Measurements from ENCODE around the gene SNX18.

The SNX18 gene

DNA sequence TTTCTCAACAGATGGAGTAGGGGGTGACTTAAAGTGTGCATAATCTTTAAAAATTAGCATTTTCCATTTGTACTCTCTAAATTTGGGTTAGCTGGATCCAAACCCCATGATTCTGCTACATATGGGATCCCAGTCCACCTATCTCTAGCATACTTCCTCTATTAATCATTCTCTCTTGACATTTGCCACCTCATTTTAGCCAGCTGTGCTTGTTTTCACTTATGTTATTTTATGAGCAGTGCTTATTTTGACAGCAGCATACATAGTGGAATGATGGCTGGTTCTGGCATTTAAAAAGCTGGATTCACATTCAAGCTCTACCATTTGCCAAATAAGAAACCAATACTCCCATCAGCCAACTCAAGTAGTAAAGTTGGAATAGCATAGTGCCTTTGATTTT is 22.5 kb upstream of the SNX18 start:
- Mint-ChIP-seq H3K4me1 (ENCODE audit: low read depth in 2 of 2) (no peaks in the 10 kb centered on the region), H3K27ac (no peak overlapping the region), H3K4me3 (no peak overlapping the region), H3K36me3 (ENCODE audit: insufficient read depth) (no peaks in the 10 kb centered on the region), H3K9me3 (no peaks in the 10 kb centered on the region), H3K27me3 (peaks cover 49 to 70% of the 10 kb centered on the region in 2 donors)
- DNase-seq (no peak), ATAC-seq (replicated peaks) (no peak)

DNA sequence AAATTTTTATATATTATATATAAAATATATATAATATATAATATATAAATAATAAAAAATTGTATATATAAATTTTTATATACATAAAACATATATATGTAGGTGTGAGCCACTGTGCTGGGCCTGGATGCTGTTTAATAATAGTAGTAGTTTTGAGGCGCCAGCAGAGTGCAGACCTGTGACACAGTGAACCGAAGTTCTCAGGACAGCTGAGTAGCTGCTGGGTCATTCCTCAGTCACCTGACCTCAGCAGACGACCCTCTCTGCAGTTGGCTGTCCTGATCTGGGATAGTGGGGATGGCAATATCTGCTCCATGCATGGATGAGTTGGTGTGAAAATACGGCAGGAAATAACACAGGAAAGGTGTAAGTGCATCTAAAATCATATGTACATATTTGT is 3.3 kb upstream of the SNX18 start:
- Mint-ChIP-seq H3K4me3 (no peak overlapping the region), H3K4me1 (ENCODE audit: low read depth in 2 of 2) (peaks cover 11 to 12% of the 10 kb centered on the region in 2 donors), H3K27me3 (peaks cover 6 to 9% of the 10 kb centered on the region in 2 donors), H3K9me3 (no peaks in the 10 kb centered on the region), H3K36me3 (ENCODE audit: insufficient read depth) (peaks cover 5% of the 10 kb centered on the region), H3K27ac (no peak overlapping the region)
- DNase-seq (no peak), ATAC-seq (replicated peaks) (no peak)

DNA sequence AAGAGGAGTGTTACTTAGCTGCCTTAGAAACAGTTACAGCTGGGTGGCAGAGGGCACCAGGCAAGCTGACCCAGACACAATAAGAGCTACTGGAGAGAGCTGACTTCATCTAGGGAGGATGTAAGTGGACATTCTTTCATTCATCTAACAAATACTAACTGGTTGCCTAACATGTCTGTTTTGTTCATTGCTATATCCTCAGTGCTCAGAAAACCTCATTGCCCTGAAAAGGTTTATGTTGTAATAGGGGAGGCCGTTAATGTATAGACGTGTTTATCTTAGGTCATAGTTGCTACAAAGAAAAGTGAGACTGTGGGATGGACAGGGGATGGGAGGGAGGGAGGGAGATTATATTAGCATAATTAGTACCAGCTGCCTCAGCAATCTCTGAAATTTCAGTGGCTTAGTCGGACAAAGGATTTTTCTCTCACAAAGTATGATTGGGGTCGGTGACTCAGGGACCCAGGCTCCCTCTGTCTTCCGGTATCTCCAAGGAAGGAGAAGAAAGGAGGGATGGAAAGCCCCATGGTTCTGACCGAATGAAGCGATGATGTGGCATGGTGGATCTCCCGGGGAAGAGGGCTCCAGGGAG is 2.6 kb upstream of the SNX18 start:
- Mint-ChIP-seq H3K4me3 (no peak overlapping the region), H3K9me3 (no peaks in the 10 kb centered on the region), H3K27me3 (peaks cover 0 to 3% of the 10 kb centered on the region in 2 donors), H3K4me1 (ENCODE audit: low read depth in 2 of 2) (peaks cover 16 to 19% of the 10 kb centered on the region in 2 donors), H3K27ac (no peak overlapping the region), H3K36me3 (ENCODE audit: insufficient read depth) (peaks cover 9% of the 10 kb centered on the region)
- DNase-seq: no peak
- ATAC-seq (replicated peaks): no peak

DNA sequence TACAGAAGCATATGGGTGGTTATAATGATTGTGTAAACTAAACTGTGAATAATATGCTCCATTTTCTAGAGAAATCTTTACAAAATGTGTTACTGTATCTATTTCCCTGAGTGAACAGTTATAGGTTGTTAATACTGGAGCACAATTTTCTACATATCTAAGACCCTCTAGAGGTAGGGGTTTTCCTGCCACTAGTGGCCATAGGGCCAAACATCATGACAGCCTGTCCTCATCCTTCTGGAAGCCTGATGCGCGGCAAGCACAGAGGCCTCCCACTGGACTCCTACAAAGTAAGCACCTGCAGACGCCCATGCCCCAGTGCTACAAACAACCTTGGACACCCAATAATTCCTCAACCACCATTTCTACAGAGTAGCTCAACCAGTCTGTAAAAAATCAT is 1.9 kb upstream of the SNX18 start:
- Mint-ChIP-seq H3K36me3 (ENCODE audit: insufficient read depth) (peaks cover 9% of the 10 kb centered on the region), H3K27me3 (no peaks in the 10 kb centered on the region), H3K9me3 (no peaks in the 10 kb centered on the region), H3K4me3 (no peak overlapping the region), H3K27ac (no peak overlapping the region), H3K4me1 (ENCODE audit: low read depth in 2 of 2) (peaks cover 21 to 25% of the 10 kb centered on the region in 2 donors)
- ATAC-seq (replicated peaks): no peak
- DNase-seq: no peak

DNA sequence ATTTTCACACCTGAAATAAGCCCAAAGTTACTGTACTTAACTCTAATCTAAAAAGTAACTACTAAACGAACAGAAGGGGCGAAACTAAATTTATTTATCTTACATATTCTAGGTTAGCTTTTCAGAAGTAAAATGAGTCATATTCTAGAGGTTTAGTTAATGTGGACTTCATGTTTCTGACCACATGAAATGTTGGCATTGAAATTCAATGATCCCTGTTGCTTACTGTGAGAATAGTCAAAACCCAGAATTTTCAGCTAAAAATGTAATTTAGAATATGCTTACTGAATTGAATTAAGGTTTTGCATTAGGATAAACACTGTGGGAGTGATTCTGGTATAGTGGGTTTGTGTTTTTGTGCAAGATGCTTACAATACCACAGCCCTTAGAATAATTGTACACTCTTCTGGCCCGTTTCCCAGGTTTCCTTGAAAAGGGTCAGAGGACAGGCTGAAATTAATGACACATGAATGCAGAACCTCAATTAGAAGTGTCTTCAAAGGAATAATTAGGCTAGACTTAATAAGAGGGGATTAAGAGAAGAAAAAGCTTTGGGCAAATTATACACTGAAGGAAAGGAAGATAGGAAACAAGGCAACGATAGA is 1.4 kb upstream of the SNX18 start:
- Mint-ChIP-seq H3K4me3 (no peak overlapping the region), H3K36me3 (ENCODE audit: insufficient read depth) (peaks cover 9% of the 10 kb centered on the region), H3K27ac (no peak overlapping the region), H3K27me3 (no peaks in the 10 kb centered on the region), H3K9me3 (no peaks in the 10 kb centered on the region), H3K4me1 (ENCODE audit: low read depth in 2 of 2) (peaks cover 26 to 30% of the 10 kb centered on the region in 2 donors)
- ATAC-seq (replicated peaks) (no peak), DNase-seq (no peak)

DNA sequence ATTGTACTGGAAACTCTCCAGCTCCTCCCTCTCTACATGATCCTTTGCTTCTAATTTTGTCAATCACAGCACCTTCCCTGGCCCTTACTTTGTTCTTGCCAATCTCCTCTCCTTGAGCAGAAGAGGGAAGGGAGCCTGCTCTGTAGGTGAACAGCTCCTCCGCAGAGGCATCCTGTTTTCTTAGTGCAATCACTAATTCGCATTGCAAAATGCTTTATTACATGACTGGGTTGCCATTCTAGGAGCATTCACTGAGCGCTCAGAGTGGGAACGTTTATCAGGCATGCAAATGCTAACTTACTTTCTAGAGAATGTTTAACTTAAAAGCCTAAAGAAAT is 416 bp upstream of the SNX18 start:
- Mint-ChIP-seq H3K4me1 (ENCODE audit: low read depth in 2 of 2) (peaks cover 34 to 39% of the 10 kb centered on the region in 2 donors), H3K4me3 (peak overlapping the region in 1 of 2 donors; percentile 83), H3K9me3 (no peaks in the 10 kb centered on the region), H3K27ac (peak overlapping the region in 1 of 2 donors; percentile 51), H3K27me3 (no peaks in the 10 kb centered on the region), H3K36me3 (ENCODE audit: insufficient read depth) (peaks cover 9% of the 10 kb centered on the region)
- peak in 1 of 3 experiments; percentile 5 for DNase-seq
- ATAC-seq (replicated peaks): no peak

DNA sequence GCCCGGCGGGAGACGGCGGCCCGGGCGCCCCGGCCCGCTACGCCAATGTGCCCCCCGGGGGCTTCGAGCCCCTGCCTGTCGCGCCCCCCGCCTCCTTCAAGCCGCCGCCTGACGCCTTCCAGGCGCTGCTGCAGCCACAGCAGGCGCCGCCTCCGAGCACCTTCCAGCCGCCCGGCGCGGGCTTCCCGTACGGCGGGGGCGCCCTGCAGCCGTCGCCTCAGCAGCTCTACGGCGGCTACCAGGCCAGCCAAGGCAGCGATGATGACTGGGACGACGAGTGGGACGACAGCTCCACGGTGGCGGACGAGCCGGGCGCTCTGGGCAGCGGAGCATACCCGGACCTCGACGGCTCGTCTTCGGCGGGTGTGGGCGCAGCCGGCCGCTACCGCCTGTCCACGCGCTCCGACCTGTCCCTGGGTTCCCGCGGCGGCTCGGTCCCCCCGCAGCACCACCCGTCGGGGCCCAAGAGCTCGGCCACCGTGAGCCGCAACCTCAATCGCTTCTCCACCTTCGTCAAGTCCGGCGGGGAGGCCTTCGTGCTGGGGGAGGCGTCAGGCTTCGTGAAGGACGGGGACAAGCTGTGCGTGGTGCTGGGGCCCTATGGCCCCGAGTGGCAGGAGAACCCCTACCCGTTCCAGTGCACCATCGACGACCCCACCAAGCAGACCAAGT is 723 bp downstream of the SNX18 start:
- Mint-ChIP-seq H3K27ac (peak overlapping the region; percentile 16 to 52), H3K9me3 (no peaks in the 10 kb centered on the region), H3K36me3 (ENCODE audit: insufficient read depth) (peaks cover 9% of the 10 kb centered on the region), H3K27me3 (no peaks in the 10 kb centered on the region), H3K4me1 (ENCODE audit: low read depth in 2 of 2) (peaks cover 39 to 42% of the 10 kb centered on the region in 2 donors), H3K4me3 (peak overlapping the region in 1 of 2 donors; percentile 83)
- peak; percentile 66 for ATAC-seq (replicated peaks)
- DNase-seq: peak; percentile 50 to 64 (median 57)

DNA sequence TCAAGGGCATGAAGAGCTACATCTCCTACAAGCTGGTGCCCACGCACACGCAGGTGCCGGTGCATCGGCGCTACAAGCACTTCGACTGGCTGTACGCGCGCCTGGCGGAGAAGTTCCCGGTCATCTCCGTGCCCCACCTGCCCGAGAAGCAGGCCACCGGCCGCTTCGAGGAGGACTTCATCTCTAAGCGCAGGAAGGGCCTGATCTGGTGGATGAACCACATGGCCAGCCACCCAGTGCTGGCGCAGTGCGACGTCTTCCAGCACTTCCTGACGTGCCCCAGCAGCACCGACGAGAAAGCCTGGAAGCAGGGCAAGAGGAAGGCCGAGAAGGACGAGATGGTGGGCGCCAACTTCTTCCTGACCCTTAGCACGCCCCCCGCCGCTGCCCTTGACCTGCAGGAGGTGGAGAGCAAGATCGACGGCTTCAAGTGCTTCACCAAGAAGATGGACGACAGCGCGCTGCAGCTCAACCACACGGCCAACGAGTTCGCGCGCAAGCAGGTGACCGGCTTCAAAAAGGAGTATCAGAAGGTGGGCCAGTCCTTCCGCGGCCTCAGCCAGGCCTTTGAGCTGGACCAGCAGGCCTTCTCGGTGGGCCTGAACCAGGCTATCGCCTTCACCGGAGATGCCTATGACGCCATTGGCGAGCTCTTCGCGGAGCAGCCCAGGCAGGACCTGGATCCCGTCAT is 1.4 kb downstream of the SNX18 start:
- Mint-ChIP-seq H3K27me3 (no peaks in the 10 kb centered on the region), H3K4me1 (ENCODE audit: low read depth in 2 of 2) (peaks cover 39 to 48% of the 10 kb centered on the region in 2 donors), H3K27ac (peak overlapping the region; percentile 52 to 73), H3K36me3 (ENCODE audit: insufficient read depth) (peaks cover 9% of the 10 kb centered on the region), H3K9me3 (no peaks in the 10 kb centered on the region), H3K4me3 (peak overlapping the region in 1 of 2 donors; percentile 83)
- DNase-seq: no peak
- no peak for ATAC-seq (replicated peaks)

DNA sequence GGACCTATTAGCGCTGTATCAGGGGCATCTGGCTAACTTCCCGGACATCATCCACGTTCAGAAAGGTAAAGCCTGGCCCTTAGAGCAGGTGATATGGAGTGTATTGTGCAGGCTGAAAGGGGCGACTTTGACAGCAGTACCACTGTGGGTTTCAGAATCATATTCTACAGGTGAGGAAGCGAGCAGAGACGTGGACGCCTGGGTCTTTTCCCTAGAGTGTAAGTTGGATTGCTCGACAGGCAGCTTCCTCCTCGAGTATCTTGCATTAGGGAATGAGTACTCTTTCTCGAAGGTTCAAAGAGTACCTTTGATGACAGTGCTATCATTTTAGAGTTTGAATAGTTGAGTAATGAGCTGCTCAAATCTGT is 1.9 kb downstream of the SNX18 start:
- H3K4me3 Mint-ChIP-seq: peak overlapping the region in 1 of 2 donors; percentile 83
- DNase-seq (no peak), ATAC-seq (replicated peaks) (no peak)
- peaks cover 39 to 53% of the 10 kb centered on the region in 2 donors for H3K4me1 Mint-ChIP-seq (ENCODE audit: low read depth in 2 of 2)
- no peaks in the 10 kb centered on the region for H3K27me3 Mint-ChIP-seq
- H3K36me3 Mint-ChIP-seq (ENCODE audit: insufficient read depth): peaks cover 11% of the 10 kb centered on the region
- H3K9me3 Mint-ChIP-seq: no peaks in the 10 kb centered on the region
- H3K27ac Mint-ChIP-seq: peak overlapping the region; percentile 52 to 73

DNA sequence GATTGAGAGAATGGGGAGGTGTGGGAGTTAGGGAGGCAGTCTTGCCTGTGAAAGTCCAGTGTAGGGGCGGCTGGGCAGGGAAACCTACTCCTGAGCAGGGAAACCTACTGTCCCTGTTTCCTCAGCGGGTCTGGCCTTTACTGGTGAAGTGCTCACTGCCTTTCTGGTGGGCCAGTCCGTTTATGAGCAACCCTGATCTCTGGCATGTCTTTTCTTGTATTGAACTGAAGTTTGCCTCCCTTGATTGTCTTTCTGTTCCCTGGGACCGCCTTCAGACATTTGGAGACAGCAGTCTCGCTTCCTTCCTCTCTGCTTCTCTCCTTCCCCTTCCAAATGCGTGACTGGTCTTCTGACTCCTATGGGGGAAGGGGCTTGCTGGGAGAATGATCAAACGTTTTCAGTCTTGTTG is 2.9 kb downstream of the SNX18 start:
- Mint-ChIP-seq H3K36me3 (ENCODE audit: insufficient read depth) (peaks cover 11% of the 10 kb centered on the region), H3K4me3 (peak overlapping the region in 1 of 2 donors; percentile 83), H3K4me1 (ENCODE audit: low read depth in 2 of 2) (peaks cover 39 to 61% of the 10 kb centered on the region in 2 donors), H3K27ac (peak overlapping the region; percentile 52 to 73), H3K27me3 (no peaks in the 10 kb centered on the region), H3K9me3 (no peaks in the 10 kb centered on the region)
- ATAC-seq (replicated peaks): no peak
- no peak for DNase-seq

DNA sequence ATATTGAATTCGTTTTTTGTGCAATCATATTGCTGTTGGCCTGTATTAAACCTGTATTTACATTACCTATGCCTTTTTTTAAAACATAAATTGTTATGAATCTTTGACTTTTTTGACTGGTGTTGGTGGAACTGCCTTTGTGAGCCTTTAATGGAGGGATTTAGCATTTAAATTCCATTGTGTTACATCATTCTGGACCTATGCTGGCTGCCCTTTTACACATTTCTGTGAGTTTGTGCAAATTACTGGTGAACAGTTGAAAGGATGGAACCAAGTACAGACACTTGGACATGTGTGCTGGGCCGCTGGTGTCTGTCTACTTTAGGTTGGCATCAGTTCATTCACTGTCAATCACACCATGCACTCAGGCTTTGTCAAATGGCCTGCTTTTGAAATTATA is 3.4 kb downstream of the SNX18 start:
- Mint-ChIP-seq H3K4me1 (ENCODE audit: low read depth in 2 of 2) (peaks cover 39 to 64% of the 10 kb centered on the region in 2 donors), H3K27ac (peak overlapping the region; percentile 52 to 73), H3K27me3 (no peaks in the 10 kb centered on the region), H3K36me3 (ENCODE audit: insufficient read depth) (peaks cover 14% of the 10 kb centered on the region), H3K4me3 (peak overlapping the region in 1 of 2 donors; percentile 83), H3K9me3 (no peaks in the 10 kb centered on the region)
- DNase-seq (no peak), ATAC-seq (replicated peaks) (no peak)

DNA sequence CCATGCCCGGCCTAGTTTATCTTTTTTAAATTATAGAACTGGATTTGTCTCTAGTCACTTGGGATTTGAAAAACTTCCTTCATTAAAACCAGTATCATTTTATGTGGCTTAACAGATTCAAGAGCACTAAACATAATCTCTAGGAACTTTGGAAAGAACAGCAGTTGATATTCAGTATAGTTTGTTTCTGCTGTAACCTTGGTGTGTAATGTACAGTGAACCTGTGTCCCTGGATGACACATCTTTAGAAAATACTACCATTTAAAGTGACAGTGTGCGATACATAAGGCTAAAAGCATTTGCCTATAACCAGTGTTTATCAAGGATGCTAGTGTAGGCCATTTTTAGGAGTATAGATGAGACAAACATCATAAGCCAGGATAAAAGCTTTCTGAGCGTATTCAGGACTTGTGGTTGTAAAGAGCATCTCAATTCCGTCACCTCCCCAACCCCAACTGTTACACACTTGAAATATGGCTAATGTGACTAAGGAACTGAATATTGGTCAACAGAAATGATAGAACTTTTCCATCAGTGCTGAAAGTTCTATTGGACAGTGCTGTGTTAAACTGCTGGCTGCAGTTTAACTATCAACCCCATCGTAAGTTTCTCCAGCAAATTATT is 4.4 kb downstream of the SNX18 start:
- no peak for DNase-seq
- Mint-ChIP-seq H3K9me3 (no peaks in the 10 kb centered on the region), H3K36me3 (ENCODE audit: insufficient read depth) (peaks cover 15% of the 10 kb centered on the region), H3K27me3 (no peaks in the 10 kb centered on the region), H3K27ac (peak overlapping the region in 1 of 2 donors; percentile 73), H3K4me1 (ENCODE audit: low read depth in 2 of 2) (peaks cover 37 to 63% of the 10 kb centered on the region in 2 donors), H3K4me3 (peak overlapping the region in 1 of 2 donors; percentile 83)
- no peak for ATAC-seq (replicated peaks)

DNA sequence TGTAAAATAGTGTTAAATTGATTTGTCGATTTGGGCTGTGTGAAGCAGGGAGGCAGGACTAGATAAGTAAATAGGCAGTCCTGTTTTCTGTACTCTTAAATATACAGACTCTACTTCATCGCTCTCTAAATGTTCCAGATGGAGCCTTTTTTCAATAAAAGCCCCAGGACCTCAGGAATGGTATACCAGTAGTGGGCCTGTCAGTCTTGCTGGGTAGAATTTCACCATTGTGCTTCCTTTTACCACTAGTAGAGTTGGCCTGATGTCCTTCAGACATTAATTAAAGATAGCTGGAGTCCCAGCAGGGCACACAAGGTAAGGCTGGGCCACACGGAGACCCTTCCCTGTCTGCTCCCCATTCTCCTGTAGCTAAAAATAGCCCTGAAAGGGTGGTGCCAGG is 6.0 kb downstream of the SNX18 start:
- DNase-seq (no peak), ATAC-seq (replicated peaks) (no peak)
- no peaks in the 10 kb centered on the region for H3K27me3 Mint-ChIP-seq
- H3K36me3 Mint-ChIP-seq (ENCODE audit: insufficient read depth): peaks cover 15% of the 10 kb centered on the region
- no peaks in the 10 kb centered on the region for H3K9me3 Mint-ChIP-seq
- H3K4me3 Mint-ChIP-seq: peak overlapping the region in 1 of 2 donors; percentile 60
- H3K27ac Mint-ChIP-seq: peak overlapping the region in 1 of 2 donors; percentile 58
- peaks cover 33 to 61% of the 10 kb centered on the region in 2 donors for H3K4me1 Mint-ChIP-seq (ENCODE audit: low read depth in 2 of 2)

Data from effector memory CD8-positive, alpha-beta T cell (primary cell).